Neuronal stem cell (in vitro differentiated cells): Measurements from ENCODE around the gene SH3GL1.

Experiments
- DNase-seq: peaks from one replicate; pipeline ENCODE4 v3.0.0-alpha.2; 2013; ENCODE audit warnings: low spot score
- H2AFZ ChIP-seq: one replicate; pipeline ENCODE4 v1.6.1; 2013; ENCODE audit warnings: mild to moderate bottlenecking, low read length, inconsistent platforms
- H2AK5ac ChIP-seq: 2 replicates; pipeline ENCODE4 v1.6.1; 2013; ENCODE audit warnings: low read depth, mild to moderate bottlenecking, inconsistent platforms, low read length, moderate library complexity, mixed read lengths
- H2BK120ac ChIP-seq: 2 replicates; pipeline ENCODE4 v1.6.1; 2013; ENCODE audit warnings: low read depth, mild to moderate bottlenecking, inconsistent platforms, low read length, moderate library complexity, mixed read lengths
- H2BK12ac ChIP-seq: one replicate; pipeline ENCODE4 v1.6.1; 2013; ENCODE audit warnings: low read length, inconsistent platforms
- H2BK15ac ChIP-seq: 2 replicates; pipeline ENCODE4 v1.6.1; 2013; ENCODE audit warnings: mild to moderate bottlenecking, low read length, inconsistent platforms, mixed read lengths
- H2BK5ac ChIP-seq: one replicate; pipeline ENCODE4 v1.6.1; 2013; ENCODE audit warnings: inconsistent platforms, mild to moderate bottlenecking, low read length, moderate library complexity
- H3K14ac ChIP-seq: one replicate; pipeline ENCODE4 v1.6.1; 2013; ENCODE audit warnings: low read length, inconsistent platforms
- H3K18ac ChIP-seq: 2 replicates; pipeline ENCODE4 v1.6.1; 2013; ENCODE audit warnings: low read length, inconsistent platforms
- H3K23ac ChIP-seq: 2 replicates; pipeline ENCODE4 v1.6.1; 2013; ENCODE audit warnings: low read depth, mild to moderate bottlenecking, mixed read lengths, low read length, inconsistent platforms; ENCODE audit not compliant: poor library complexity
- H3K27ac ChIP-seq: replicated peaks from 3 replicates; pipeline ENCODE4 v1.5.1; 2013; ENCODE audit warnings: low read length, inconsistent platforms
- H3K27me3 ChIP-seq, 3 experiments: 2 replicates each; pipeline ENCODE4 v1.6.1; 2013; ENCODE audit warnings: low read length in 3 of 3, mild to moderate bottlenecking in 2 of 3, inconsistent platforms in 1 of 3, low read depth in 1 of 3, mixed read lengths in 1 of 3, moderate library complexity in 1 of 3; ENCODE audit not compliant: control insufficient read depth in 3 of 3, insufficient read depth in 3 of 3
- H3K36me3 ChIP-seq, 2 donors: replicated peaks in 1 of 2; 2 replicates each; pipeline ENCODE4 v1.6.1; 2013; ENCODE audit warnings: low read length in 2 of 2; ENCODE audit not compliant: control insufficient read depth in 2 of 2, insufficient read depth in 2 of 2
- H3K4ac ChIP-seq: 2 replicates; pipeline ENCODE4 v1.6.1; 2013; ENCODE audit warnings: inconsistent platforms, mild to moderate bottlenecking, low read length, moderate library complexity
- H3K4me1 ChIP-seq, 2 donors: 1 replicate in 1 of 2; 2 replicates in 1 of 2; pipeline ENCODE4 v1.6.1; 2013; ENCODE audit warnings: low read length in 2 of 2, low read depth in 1 of 2; ENCODE audit not compliant: control insufficient read depth in 2 of 2, insufficient read depth in 1 of 2
- H3K4me2 ChIP-seq: one replicate; pipeline ENCODE4 v1.6.1; 2013; ENCODE audit warnings: mild to moderate bottlenecking, low read length, inconsistent platforms; ENCODE audit not compliant: insufficient read depth, poor library complexity, severe bottlenecking
- H3K4me3 ChIP-seq, 2 donors: 2 replicates each; pipeline ENCODE4 v1.5.1; 2013; ENCODE audit warnings: low read length in 2 of 2, mild to moderate bottlenecking in 2 of 2, inconsistent platforms in 1 of 2, moderate library complexity in 1 of 2
- H3K79me1 ChIP-seq: one replicate; pipeline ENCODE4 v1.6.1; 2013; ENCODE audit warnings: low read depth, mild to moderate bottlenecking, inconsistent platforms, low read length, moderate library complexity
- H3K9ac ChIP-seq: one replicate; pipeline ENCODE4 v1.6.1; 2013; ENCODE audit warnings: mild to moderate bottlenecking, low read depth, low read length, inconsistent platforms; ENCODE audit not compliant: poor library complexity
- H3K9me3 ChIP-seq, 2 donors: replicated peaks in 1 of 2; 2 replicates each; pipeline versions ENCODE3 to v1.6.1; 2013; ENCODE audit warnings: low read length in 2 of 2, mild to moderate bottlenecking in 2 of 2, inconsistent platforms in 1 of 2, low read depth in 1 of 2, mixed read lengths in 1 of 2, moderate library complexity in 1 of 2; ENCODE audit not compliant: control insufficient read depth in 2 of 2, insufficient read depth in 1 of 2
- H4K8ac ChIP-seq: one replicate; pipeline ENCODE4 v1.6.1; 2013; ENCODE audit warnings: low read depth, mild to moderate bottlenecking, inconsistent platforms, low read length, moderate library complexity
- H4K91ac ChIP-seq: one replicate; pipeline ENCODE4 v1.6.1; 2013; ENCODE audit warnings: low read length, low read depth, mild to moderate bottlenecking, inconsistent platforms; ENCODE audit not compliant: poor library complexity
- WGBS, 2 donors: extraction: QIAGEN DNeasy Blood & Tissue Kit; methylation state at CpG; one replicate each; pipeline ENCODE4 v1.1.7; 2013; ENCODE audit warnings: missing lambda C conversion rate in 2 of 2, mixed read lengths in 1 of 2; ENCODE audit not compliant: insufficient read length in 2 of 2, insufficient replicate concordance in 1 of 2; ENCODE audit errors: extremely low coverage in 2 of 2; 5-methylcytosine and 5-hydroxymethylcytosine counted together

Gene SH3GL1

DNA sequence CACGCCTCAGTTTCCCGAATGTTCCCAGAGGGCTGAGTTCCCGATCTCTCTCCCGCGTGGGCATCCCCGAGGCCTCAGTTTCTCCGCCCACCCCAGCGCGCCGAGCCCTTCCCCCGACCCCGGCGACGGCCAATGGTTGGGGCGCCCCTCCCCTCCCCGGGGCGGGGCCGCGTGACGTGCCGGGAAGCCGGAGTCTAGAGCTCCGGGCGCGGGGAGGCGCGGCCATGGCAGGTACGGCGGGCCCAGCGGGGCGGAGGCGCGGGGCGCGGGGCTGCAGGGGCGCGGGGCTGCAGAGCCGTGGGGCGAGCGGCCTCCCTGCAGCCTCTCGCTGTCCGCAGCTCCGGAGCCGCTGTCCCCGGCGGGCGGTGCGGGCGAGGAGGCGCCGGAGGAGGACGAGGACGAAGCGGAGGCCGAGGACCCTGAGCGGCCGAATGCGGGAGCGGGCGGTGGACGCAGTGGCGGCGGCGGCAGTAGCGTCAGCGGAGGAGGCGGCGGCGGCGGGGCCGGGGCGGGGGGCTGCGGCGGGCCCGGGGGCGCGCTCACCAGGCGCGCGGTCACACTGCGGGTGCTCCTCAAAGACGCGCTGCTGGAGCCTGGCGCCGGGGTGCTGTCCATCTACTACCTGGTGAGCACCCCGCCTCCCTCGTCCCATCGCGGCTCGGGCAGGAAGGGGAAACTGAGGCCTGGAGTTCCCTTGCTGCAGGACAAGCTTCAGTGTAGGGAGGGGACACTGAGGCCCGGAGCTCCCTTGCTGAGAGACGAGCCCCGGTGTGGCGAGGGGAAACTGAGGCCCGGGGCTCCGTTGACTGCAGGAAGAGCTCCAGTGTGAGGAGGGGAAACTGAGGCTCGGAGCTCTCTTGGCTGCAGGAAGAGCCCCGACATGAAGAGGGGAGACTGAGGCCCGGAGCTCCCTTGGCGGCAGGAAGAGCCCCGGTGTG lies 56.7 kb downstream of the SH3GL1 start, which contains the start of gene MPND:
Gene MPND, plus strand, starts transcription at position 193 of the 938 bp plus-strand sequence. Its CDS starts 32 bp downstream, at position 225.
- H4K91ac ChIP-seq = peak within 1 kb of the TSS; percentile 98
- peak within 1 kb of the TSS; percentile 98 for H2AK5ac ChIP-seq
- H3K4me2 ChIP-seq = peak within 1 kb of the TSS; percentile 93
- peak within 1 kb of the TSS; percentile 71 to 94 for H3K4me3 ChIP-seq
- H2BK12ac ChIP-seq = peak within 1 kb of the TSS; percentile 84
- peak within 1 kb of the TSS; percentile 38 for H3K4ac ChIP-seq
- H3K27ac ChIP-seq = peak within 1 kb of the TSS; percentile 98
- H3K4me1 ChIP-seq = peaks cover 7 to 12% of the 10 kb centered on the region in 2 donors
- WGBS, 2 donors = no CpG with 5 or more reads among the region's 101 CpGs
- peak within 1 kb of the TSS; percentile 80 for H2AFZ ChIP-seq
- H3K18ac ChIP-seq = peak within 1 kb of the TSS; percentile 100
- H2BK120ac ChIP-seq = peak within 1 kb of the TSS; percentile 82
- H3K9me3 ChIP-seq = no peaks in the 10 kb centered on the region
- peak within 1 kb of the TSS; percentile 100 for H3K14ac ChIP-seq
- DNase-seq = peak; percentile 85
- peaks cover 2% of the 10 kb centered on the region for H3K79me1 ChIP-seq
- H2BK15ac ChIP-seq = no peak within 1 kb of the TSS
- peak within 1 kb of the TSS; percentile 99 for H3K9ac ChIP-seq
- peaks cover 10 to 30% of the 10 kb centered on the region in 2 donors for H3K36me3 ChIP-seq
- no peaks in the 10 kb centered on the region for H3K27me3 ChIP-seq
- peak within 1 kb of the TSS; percentile 99 for H2BK5ac ChIP-seq
- peak within 1 kb of the TSS; percentile 37 for H3K23ac ChIP-seq
- no peak within 1 kb of the TSS for H4K8ac ChIP-seq

DNA sequence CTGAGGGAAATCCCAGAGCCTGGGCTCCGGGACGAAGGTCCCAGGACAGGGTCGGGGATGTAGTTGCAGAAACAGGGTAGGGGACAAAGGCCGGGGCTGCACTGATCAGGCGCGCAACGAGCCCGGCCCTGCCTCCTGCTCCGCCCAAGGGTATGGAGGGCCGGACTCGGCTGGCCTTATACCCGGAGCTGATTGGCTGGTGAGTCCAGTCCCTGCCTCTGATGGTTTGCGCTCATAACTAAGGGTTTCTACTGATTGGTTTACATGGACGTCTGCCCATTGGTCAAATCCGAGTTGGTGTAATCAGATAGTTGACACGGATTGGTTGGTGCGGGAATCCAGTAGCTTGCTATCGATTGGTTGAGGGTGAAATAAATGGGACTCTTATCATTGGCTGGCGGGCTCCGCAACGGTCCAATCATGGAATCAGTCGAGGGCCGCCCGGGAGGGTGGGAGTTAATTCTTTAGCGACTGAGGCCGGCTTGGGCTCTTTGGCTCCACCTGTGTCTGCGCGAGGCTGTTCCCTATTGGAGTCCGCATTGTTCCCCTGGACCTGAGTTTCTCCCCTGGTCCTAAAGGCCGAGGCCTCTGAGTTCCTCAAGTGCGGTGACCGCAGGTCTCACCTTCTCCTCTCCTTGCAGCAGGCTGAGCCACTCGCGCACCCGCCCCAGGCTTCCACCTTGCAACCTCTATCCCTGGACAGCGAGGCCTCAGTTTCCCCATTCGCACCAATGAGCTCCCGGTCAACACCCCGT lies 57.6 kb downstream of the SH3GL1 start:
- no peak overlapping the region for H2BK12ac ChIP-seq
- peak; percentile 100 for DNase-seq
- peak overlapping the region; percentile 99 for H2BK5ac ChIP-seq
- H3K14ac ChIP-seq = peak overlapping the region; percentile 99
- H2AFZ ChIP-seq = peak overlapping the region; percentile 80
- peaks cover 2% of the 10 kb centered on the region for H3K79me1 ChIP-seq
- peak overlapping the region; percentile 93 for H3K4me2 ChIP-seq
- H4K8ac ChIP-seq = no peak overlapping the region
- peaks cover 10 to 24% of the 10 kb centered on the region in 2 donors for H3K36me3 ChIP-seq
- WGBS, 2 donors = no CpG with 5 or more reads among the region's 39 CpGs
- peak overlapping the region; percentile 38 for H3K4ac ChIP-seq
- peak overlapping the region; percentile 93 for H3K9ac ChIP-seq
- H3K4me3 ChIP-seq = peak overlapping the region; percentile 71 to 91
- H3K23ac ChIP-seq = peak overlapping the region; percentile 37
- H4K91ac ChIP-seq = peak overlapping the region; percentile 98
- H3K27me3 ChIP-seq = no peaks in the 10 kb centered on the region
- peaks cover 15 to 18% of the 10 kb centered on the region in 2 donors for H3K4me1 ChIP-seq
- peak overlapping the region; percentile 47 for H2AK5ac ChIP-seq
- no peak overlapping the region for H2BK120ac ChIP-seq
- peak overlapping the region; percentile 100 for H3K18ac ChIP-seq
- no peak overlapping the region for H2BK15ac ChIP-seq
- H3K9me3 ChIP-seq = no peaks in the 10 kb centered on the region
- H3K27ac ChIP-seq = peak overlapping the region; percentile 98

DNA sequence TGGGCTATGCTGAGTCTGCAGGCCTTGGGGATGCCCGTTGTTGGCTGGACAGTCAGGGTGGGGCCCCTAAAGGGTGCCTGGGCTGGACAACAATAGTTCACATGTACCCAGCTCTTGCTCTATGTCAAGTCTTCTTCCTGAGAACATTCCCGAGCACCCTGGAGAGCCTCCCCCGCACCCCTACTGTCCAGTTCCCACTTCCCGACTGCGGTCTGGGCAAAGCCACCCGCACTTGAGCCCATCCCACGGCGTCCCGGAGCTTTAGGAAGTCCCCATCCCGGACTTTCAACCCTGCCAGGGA lies 58.1 kb downstream of the SH3GL1 start:
- Histone ChIP-seq H3K23ac (peak overlapping the region; percentile 37), H2BK120ac (peak overlapping the region; percentile 82), H3K9me3 (no peaks in the 10 kb centered on the region), H3K4me2 (peak overlapping the region; percentile 65), H2AK5ac (peak overlapping the region; percentile 66), H2AFZ (peak overlapping the region; percentile 40), H2BK12ac (no peak overlapping the region), H3K9ac (peak overlapping the region; percentile 92), H3K18ac (peak overlapping the region; percentile 98), H2BK5ac (peak overlapping the region; percentile 95), H3K27ac (peak overlapping the region; percentile 97), H3K4ac (peak overlapping the region; percentile 27), H3K36me3 (peaks cover 8 to 19% of the 10 kb centered on the region in 2 donors), H3K14ac (peak overlapping the region; percentile 9), H3K79me1 (peaks cover 2% of the 10 kb centered on the region), H3K4me3 (peak overlapping the region; percentile 60 to 91), H4K8ac (no peak overlapping the region), H3K4me1 (peaks cover 16 to 19% of the 10 kb centered on the region in 2 donors), H3K27me3 (no peaks in the 10 kb centered on the region), H4K91ac (no peak overlapping the region), H2BK15ac (no peak overlapping the region)
- no CpG with 5 or more reads among the region's 10 CpGs for WGBS, 2 donors
- no peak for DNase-seq
